SJCRH30 (cell line): ENCODE data around the gene PTCRA. TPM values are rescaled to one million over a fixed set of nuclear protein-coding genes. Genes with fewer than 3 reads are reported as not detected.
"Not testable (repeated sequence)": the region's sequence is repeated elsewhere in the genome, so short reads cannot be mapped to it uniquely, and the experiment has no call there.

Source experiments
- DNase-seq, 2 experiments: peaks; one replicate each; pipeline ENCODE4 v3.0.0-alpha.2; 2015 to 2020
- H3K27ac ChIP-seq: fragments of 250-450 bp; sonication (Bioruptor Pico); 2 replicates; pipeline ENCODE4 v1.5.1; 2020; ENCODE audit warnings: mild to moderate bottlenecking, moderate library complexity
- H3K27me3 ChIP-seq: fragments of 250-450 bp; sonication (Bioruptor Pico); 2 replicates; pipeline ENCODE4 v1.5.1; 2020; ENCODE audit warnings: mild to moderate bottlenecking, moderate library complexity
- H3K36me3 ChIP-seq: fragments of 250-450 bp; sonication (Bioruptor Pico); 2 replicates; pipeline ENCODE4 v1.5.1; 2020; ENCODE audit warnings: mild to moderate bottlenecking, moderate library complexity
- H3K4me1 ChIP-seq: fragments of 250-450 bp; sonication (Bioruptor Pico); 2 replicates; pipeline ENCODE4 v1.5.1; 2020; ENCODE audit warnings: mild to moderate bottlenecking, moderate library complexity
- H3K4me3 ChIP-seq: fragments of 250-450 bp; sonication (Bioruptor Pico); 2 replicates; pipeline ENCODE4 v1.5.1; 2020; ENCODE audit warnings: mild to moderate bottlenecking, moderate library complexity
- H3K9me3 ChIP-seq: fragments of 250-450 bp; sonication (Bioruptor Pico); replicated peaks from 2 replicates; pipeline ENCODE4 v1.5.1; 2020; ENCODE audit warnings: mild to moderate bottlenecking, moderate library complexity
- total RNA-seq: library from RNA; depleted of rRNA; stranded (reverse); fragments of >200 nt; shearing (Covaris generic); gene quantifications from 2 replicates; pipeline ENCODE4 v1.2.3, GENCODE V29; 2014

PTCRA gene
- total RNA-seq, 1 experiment from 2014 or later, result not detected

GRCh38 chr6:42925248-42925857, 9.5 kb downstream of the PTCRA start:
- no peaks in the 10 kb centered on the region for H3K36me3 ChIP-seq
- H3K27ac ChIP-seq, result no peak overlapping the region
- no peaks in the 10 kb centered on the region for H3K9me3 ChIP-seq
- no peak overlapping the region for H3K4me3 ChIP-seq
- H3K27me3 ChIP-seq, result 0 out of 2 replicates have a peak, but pooled peaks cover 3% of the 10 kb centered on the region
- no peaks in the 10 kb centered on the region for H3K4me1 ChIP-seq
- no peak for DNase-seq

GRCh38 chr6:42928986-42929820, 13.3 kb downstream of the PTCRA start, which contains the start of gene CNPY3:
Gene CNPY3 (plus strand): TSS chr6:42929480. CDS start chr6:42929571, 91 bp downstream.
- Histone ChIP-seq H3K36me3 (peaks cover 3% of the 10 kb centered on the region), H3K4me3 (peak within 1 kb of the TSS; percentile 66), H3K4me1 (no peaks in the 10 kb centered on the region), H3K27me3 (no peaks in the 10 kb centered on the region), H3K27ac (peak within 1 kb of the TSS; percentile 57), H3K9me3 (no peaks in the 10 kb centered on the region)
- DNase-seq, result peak; percentile 96 to 98

- peak overlapping the region; percentile 57 for H3K27ac ChIP-seq
- peak overlapping the region; percentile 66 for H3K4me3 ChIP-seq
- no peaks in the 10 kb centered on the region for H3K4me1 ChIP-seq
- no peaks in the 10 kb centered on the region for H3K9me3 ChIP-seq
- H3K36me3 ChIP-seq, result peaks cover 10% of the 10 kb centered on the region
- DNase-seq, result peak; percentile 74 to 82
- no peaks in the 10 kb centered on the region for H3K27me3 ChIP-seq
Observed at GRCh38 chr6:42929821-42930360, 14.0 kb downstream of the PTCRA start.

GRCh38 chr6:42932412-42932811, 16.6 kb downstream of the PTCRA start:
- no peaks in the 10 kb centered on the region for H3K27me3 ChIP-seq
- no peak overlapping the region for H3K27ac ChIP-seq
- no peaks in the 10 kb centered on the region for H3K9me3 ChIP-seq
- peaks cover 30% of the 10 kb centered on the region for H3K36me3 ChIP-seq
- no peak overlapping the region for H3K4me3 ChIP-seq
- H3K4me1 ChIP-seq, result no peaks in the 10 kb centered on the region
- DNase-seq, result no peak

DNA sequence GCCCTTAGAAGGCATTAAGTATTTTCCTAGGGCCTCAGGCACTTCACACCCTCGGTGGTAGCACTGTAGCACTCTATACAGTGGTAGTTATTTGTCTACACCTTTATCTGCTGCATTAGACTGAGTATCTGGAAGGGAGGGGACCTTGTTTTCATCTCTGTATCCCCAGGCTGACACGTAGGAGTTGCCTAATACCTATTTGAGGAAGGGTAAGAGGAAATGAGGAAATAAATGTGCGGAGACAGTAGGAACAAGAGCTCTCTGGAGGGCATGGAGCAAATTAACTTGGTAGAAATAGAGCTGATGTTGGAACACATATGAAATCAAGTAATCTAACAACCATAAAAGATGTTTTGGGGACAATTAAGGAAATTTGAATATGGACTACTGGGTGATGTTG, 17.4 kb downstream of the PTCRA start:
- Histone ChIP-seq H3K27me3 (no peaks in the 10 kb centered on the region), H3K36me3 (peaks cover 30% of the 10 kb centered on the region), H3K9me3 (no peaks in the 10 kb centered on the region), H3K4me3 (no peak overlapping the region), H3K4me1 (no peaks in the 10 kb centered on the region), H3K27ac (no peak overlapping the region)
- DNase-seq, result no peak

DNA sequence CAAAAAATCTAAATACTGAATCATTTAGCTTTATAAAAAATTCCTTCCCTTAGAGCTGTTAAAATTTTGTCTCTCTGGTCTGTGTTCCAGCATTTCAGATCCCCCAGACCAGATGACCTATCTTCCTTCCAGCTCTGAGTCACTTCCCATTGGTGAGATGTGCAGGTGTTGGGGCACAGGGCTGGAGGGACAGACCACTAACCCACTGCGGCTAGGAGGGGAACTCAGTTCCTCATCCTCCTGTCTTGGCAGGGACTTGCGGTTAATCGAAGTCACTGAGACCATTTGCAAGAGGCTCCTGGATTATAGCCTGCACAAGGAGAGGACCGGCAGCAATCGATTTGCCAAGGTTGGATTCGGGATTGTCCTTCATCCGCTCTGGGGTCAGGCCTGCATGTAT, 19.5 kb downstream of the PTCRA start:
- Histone ChIP-seq H3K27ac (no peak overlapping the region), H3K4me1 (no peaks in the 10 kb centered on the region), H3K36me3 (peaks cover 38% of the 10 kb centered on the region), H3K4me3 (no peak overlapping the region), H3K27me3 (no peaks in the 10 kb centered on the region), H3K9me3 (no peaks in the 10 kb centered on the region)
- no peak for DNase-seq

DNA sequence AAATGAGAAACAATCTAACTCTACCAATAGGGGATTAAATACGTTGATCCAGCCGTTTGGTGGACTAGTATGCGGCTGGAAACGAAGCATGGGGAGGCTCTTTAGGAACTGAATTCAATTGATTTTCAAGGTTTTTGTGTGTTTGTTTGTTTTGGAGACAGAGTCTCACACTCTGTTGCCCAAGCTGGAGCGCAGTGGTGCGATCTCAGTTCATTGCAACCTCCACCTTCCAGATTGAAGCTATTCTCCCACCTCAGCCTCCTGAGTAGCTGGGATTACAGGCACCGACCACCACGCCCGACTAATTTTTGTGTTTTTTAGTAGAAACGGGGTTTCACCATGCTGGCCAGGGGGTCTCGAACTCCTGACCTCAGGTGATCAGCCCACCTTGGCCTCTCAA, 20.5 kb downstream of the PTCRA start:
- no peaks in the 10 kb centered on the region for H3K4me1 ChIP-seq
- H3K36me3 ChIP-seq, result peaks cover 40% of the 10 kb centered on the region
- no peak overlapping the region for H3K4me3 ChIP-seq

DNA sequence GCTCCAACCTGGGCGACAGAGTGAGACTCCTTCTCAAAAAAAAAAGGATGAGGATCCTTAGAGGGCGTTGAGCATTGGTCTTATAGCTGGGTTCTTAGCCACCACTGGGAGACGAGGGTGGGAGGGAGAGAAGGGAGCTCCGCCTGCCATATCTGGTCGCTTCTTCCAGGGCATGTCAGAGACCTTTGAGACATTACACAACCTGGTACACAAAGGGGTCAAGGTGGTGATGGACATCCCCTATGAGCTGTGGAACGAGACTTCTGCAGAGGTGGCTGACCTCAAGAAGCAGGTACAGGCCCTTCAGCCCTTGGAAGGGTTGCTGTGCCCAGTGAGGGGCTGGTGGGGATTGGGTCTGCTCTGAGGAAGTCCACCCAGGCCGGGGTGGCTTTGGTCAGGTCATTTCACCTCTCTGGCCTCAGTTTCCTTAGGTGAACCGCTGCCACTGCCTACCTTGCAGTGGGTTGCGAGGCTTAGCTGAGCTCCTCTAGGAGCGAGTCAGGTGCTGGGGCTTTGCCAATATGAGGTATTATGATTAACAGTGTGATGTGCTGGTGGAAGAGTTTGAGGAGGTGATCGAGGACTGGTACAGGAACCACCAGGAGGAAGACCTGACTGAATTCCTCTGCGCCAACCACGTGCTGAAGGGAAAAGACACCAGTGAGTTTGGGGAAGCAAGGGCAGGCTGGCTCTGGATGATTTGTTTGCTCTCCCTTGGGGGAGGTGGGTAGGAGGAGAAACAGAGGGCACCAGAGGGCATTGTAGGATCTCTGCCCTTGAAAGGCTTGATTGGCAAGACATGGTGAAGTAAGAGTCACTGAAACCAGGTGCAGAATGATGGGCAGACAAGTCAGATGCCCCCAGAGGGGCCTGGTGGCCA, 21.9 kb downstream of the PTCRA start:
- no peak overlapping the region for H3K4me3 ChIP-seq
- no peaks in the 10 kb centered on the region for H3K27me3 ChIP-seq
- no peak overlapping the region for H3K27ac ChIP-seq
- peaks cover 43% of the 10 kb centered on the region for H3K36me3 ChIP-seq
- H3K4me1 ChIP-seq, result no peaks in the 10 kb centered on the region
- no peaks in the 10 kb centered on the region for H3K9me3 ChIP-seq
- no peak for DNase-seq

More for the DNA sequence above, 20.5 kb downstream of the PTCRA start:
- Histone ChIP-seq H3K27ac (no peak overlapping the region), H3K27me3 (no peaks in the 10 kb centered on the region), H3K9me3 (no peaks in the 10 kb centered on the region)
- no peak for DNase-seq

DNA sequence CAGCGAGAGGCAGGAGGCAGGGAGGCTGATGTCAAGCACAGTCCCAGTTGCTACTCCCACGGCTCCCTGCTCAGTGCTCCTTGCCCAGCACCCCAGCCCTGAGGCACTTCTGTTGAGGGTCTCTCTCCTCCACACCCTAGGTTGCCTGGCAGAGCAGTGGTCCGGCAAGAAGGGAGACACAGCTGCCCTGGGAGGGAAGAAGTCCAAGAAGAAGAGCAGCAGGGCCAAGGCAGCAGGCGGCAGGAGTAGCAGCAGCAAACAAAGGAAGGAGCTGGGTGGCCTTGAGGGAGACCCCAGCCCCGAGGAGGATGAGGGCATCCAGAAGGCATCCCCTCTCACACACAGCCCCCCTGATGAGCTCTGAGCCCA, 22.6 kb downstream of the PTCRA start:
- H3K4me3 ChIP-seq, result no peak overlapping the region
- DNase-seq, result no peak
- peaks cover 43% of the 10 kb centered on the region for H3K36me3 ChIP-seq
- H3K27ac ChIP-seq, result no peak overlapping the region
- no peaks in the 10 kb centered on the region for H3K4me1 ChIP-seq
- H3K9me3 ChIP-seq, result no peaks in the 10 kb centered on the region
- H3K27me3 ChIP-seq, result no peaks in the 10 kb centered on the region

- no peaks in the 10 kb centered on the region for H3K27me3 ChIP-seq
- H3K36me3 ChIP-seq, result peaks cover 40% of the 10 kb centered on the region
- no peak overlapping the region for H3K4me3 ChIP-seq
- no peaks in the 10 kb centered on the region for H3K9me3 ChIP-seq
- H3K4me1 ChIP-seq, result no peaks in the 10 kb centered on the region
- no peak overlapping the region for H3K27ac ChIP-seq
- DNase-seq, result no peak
Observed at GRCh38 chr6:42938987-42939809, 23.3 kb downstream of the PTCRA start.

GRCh38 chr6:42939810-42940167, 23.9 kb downstream of the PTCRA start:
- Histone ChIP-seq H3K9me3 (no peaks in the 10 kb centered on the region), H3K4me3 (no peak overlapping the region), H3K27ac (no peak overlapping the region), H3K36me3 (peaks cover 34% of the 10 kb centered on the region), H3K27me3 (no peaks in the 10 kb centered on the region), H3K4me1 (no peaks in the 10 kb centered on the region)
- DNase-seq, result no peak

- Histone ChIP-seq H3K4me3 (no peak overlapping the region), H3K27ac (no peak overlapping the region), H3K27me3 (no peaks in the 10 kb centered on the region), H3K9me3 (no peaks in the 10 kb centered on the region), H3K4me1 (no peaks in the 10 kb centered on the region), H3K36me3 (peaks cover 28% of the 10 kb centered on the region)
- DNase-seq, result no peak
Observed at GRCh38 chr6:42940493-42941045, 24.7 kb downstream of the PTCRA start.

GRCh38 chr6:42941356-42941755, 25.5 kb downstream of the PTCRA start:
- H3K4me3 ChIP-seq, DNase-seq, H3K4me1 ChIP-seq, H3K9me3 ChIP-seq, H3K27ac ChIP-seq, H3K27me3 ChIP-seq: not testable (repeated sequence)
- H3K36me3 ChIP-seq, result peaks cover 20% of the 10 kb centered on the region; the same call in 1 of the 2 replicates

DNA sequence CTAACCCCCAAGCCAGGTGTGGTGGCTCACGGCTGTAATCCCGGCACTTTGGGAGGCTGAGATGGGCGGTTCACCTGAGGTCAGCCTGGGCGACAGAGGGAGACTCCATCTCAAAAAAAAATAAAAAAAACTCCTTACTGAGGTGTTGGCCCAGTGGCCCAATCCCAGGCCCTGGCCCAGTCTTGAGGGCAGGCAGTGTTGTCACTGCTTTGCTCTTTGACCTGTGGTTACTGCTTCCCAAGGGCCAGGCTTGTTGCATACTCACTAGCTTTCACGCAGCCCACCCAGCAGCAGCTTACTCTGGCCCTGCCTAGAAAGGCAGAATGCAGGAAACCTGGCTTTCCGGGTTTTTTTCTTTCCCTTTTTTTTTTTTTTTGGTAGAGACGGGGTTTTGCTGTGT, 26.6 kb downstream of the PTCRA start:
- no peaks in the 10 kb centered on the region for H3K4me1 ChIP-seq
- H3K4me3 ChIP-seq, result no peak overlapping the region
- H3K36me3 ChIP-seq, result peaks cover 13% of the 10 kb centered on the region; the same call in 1 of the 2 replicates
- H3K9me3 ChIP-seq, result no peaks in the 10 kb centered on the region
- no peaks in the 10 kb centered on the region for H3K27me3 ChIP-seq
- no peak overlapping the region for H3K27ac ChIP-seq
- no peak for DNase-seq
